OCI-LY3 (cell line): ENCODE results near the gene NRXN3.

Experiments
- H2AFZ ChIP-seq: fragments of 200-600, 300-600 bp; shearing (Covaris generic); 2 replicates; pipeline ENCODE4 v1.6.0; 2014; ENCODE audit warnings: antibody characterized with exemption, low read depth, low read length
- H3K27ac ChIP-seq: fragments of 200-600, 300-600 bp; sonication (generic); 2 replicates; pipeline ENCODE4 v1.5.1; 2014; ENCODE audit warnings: mild to moderate bottlenecking, low read length, moderate library complexity, mixed read lengths
- H3K27me3 ChIP-seq: fragments of 200-600, 300-600 bp; sonication (generic); 2 replicates; pipeline ENCODE4 v1.6.1; 2014; ENCODE audit warnings: low read depth, low read length, mixed read lengths
- H3K36me3 ChIP-seq: fragments of 200-600, 300-600 bp; sonication (generic); replicated peaks from 2 replicates; pipeline ENCODE3; 2014; ENCODE audit warnings: low read depth, low read length, mixed read lengths
- H3K4me1 ChIP-seq: fragments of 300-600, 200-600 bp; sonication (generic); 2 replicates; pipeline ENCODE4 v1.6.1; 2014; ENCODE audit warnings: low read length, mixed read lengths
- H3K4me2 ChIP-seq: fragments of 200-600, 300-600 bp; sonication (generic); 2 replicates; pipeline ENCODE4 v1.6.1; 2014; ENCODE audit warnings: low read length, mixed read lengths
- H3K4me3 ChIP-seq: fragments of 300-600, 200-600 bp; sonication (generic); 2 replicates; pipeline ENCODE4 v1.5.1; 2014; ENCODE audit warnings: antibody characterized with exemption, mild to moderate bottlenecking, low read length, moderate library complexity
- H3K79me2 ChIP-seq: fragments of 300-600, 200-600 bp; shearing (Covaris generic); 2 replicates; pipeline ENCODE4 v1.6.1; 2014; ENCODE audit warnings: mild to moderate bottlenecking, low read length, mixed read lengths
- H3K9ac ChIP-seq: fragments of 300-600, 200-600 bp; shearing (Covaris generic); 2 replicates; pipeline ENCODE4 v1.6.0; 2014; ENCODE audit warnings: mild to moderate bottlenecking, low read length, moderate library complexity
- H3K9me3 ChIP-seq: fragments of 200-600, 300-600 bp; shearing (Covaris generic); 2 replicates; pipeline ENCODE4 v1.6.1; 2014; ENCODE audit warnings: low read length, mixed read lengths; ENCODE audit not compliant: insufficient read depth
- H4K20me1 ChIP-seq: fragments of 200-600, 300-600 bp; sonication (generic); 2 replicates; pipeline ENCODE4 v1.6.1; 2016; ENCODE audit warnings: low read length, mixed read lengths; ENCODE audit not compliant: insufficient read depth
- EZH2phosphoT487 ChIP-seq: fragments of 200-600 bp; shearing (Covaris generic); IDR thresholded peaks from 2 replicates; pipeline ENCODE4 v1.6.1; 2018; ENCODE audit warnings: antibody characterized with exemption, mixed run types, low read depth
- TF ChIP-seq, protein P1 (sequence below): fragments of 200-600, 300-600 bp; sonication (generic); IDR thresholded peaks from 2 replicates; pipeline ENCODE4 v1.5.1; 2014; ENCODE audit warnings: antibody characterized with exemption, low read length, low read depth

Gene NRXN3

DNA sequence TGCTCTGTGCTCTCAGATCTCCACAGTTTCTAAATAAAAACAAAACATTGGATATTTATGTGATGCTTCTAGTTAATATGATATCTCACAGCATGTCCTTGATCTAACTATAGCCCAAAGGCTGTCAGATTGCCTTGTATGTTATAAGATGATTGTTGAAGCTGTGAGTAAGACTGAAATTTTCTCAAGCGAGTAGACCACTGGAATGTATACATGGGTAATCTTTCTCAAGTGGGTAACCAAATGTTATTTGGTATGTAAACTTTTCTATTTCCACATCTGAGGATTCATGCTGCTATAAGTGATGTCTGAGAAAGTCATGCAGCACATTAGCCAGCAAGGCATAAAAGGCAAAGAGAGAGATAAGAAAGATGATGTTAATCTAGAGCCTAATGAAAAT lies 886.7 kb downstream of the NRXN3 start:
- Histone ChIP-seq H3K9me3 (no peaks in the 10 kb centered on the region), H3K27ac (no peak overlapping the region), H3K4me2 (no peak overlapping the region), H3K27me3 (no peaks in the 10 kb centered on the region), H3K36me3 (no peaks in the 10 kb centered on the region), H3K4me1 (no peaks in the 10 kb centered on the region), H3K4me3 (no peak overlapping the region), H4K20me1 (no peaks in the 10 kb centered on the region), H2AFZ (no peak overlapping the region), H3K79me2 (no peaks in the 10 kb centered on the region), H3K9ac (no peak overlapping the region)
- TF ChIP-seq EZH2phosphoT487: no peak
- TF ChIP-seq, protein P1, sequence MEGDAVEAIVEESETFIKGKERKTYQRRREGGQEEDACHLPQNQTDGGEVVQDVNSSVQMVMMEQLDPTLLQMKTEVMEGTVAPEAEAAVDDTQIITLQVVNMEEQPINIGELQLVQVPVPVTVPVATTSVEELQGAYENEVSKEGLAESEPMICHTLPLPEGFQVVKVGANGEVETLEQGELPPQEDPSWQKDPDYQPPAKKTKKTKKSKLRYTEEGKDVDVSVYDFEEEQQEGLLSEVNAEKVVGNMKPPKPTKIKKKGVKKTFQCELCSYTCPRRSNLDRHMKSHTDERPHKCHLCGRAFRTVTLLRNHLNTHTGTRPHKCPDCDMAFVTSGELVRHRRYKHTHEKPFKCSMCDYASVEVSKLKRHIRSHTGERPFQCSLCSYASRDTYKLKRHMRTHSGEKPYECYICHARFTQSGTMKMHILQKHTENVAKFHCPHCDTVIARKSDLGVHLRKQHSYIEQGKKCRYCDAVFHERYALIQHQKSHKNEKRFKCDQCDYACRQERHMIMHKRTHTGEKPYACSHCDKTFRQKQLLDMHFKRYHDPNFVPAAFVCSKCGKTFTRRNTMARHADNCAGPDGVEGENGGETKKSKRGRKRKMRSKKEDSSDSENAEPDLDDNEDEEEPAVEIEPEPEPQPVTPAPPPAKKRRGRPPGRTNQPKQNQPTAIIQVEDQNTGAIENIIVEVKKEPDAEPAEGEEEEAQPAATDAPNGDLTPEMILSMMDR: no peak

DNA sequence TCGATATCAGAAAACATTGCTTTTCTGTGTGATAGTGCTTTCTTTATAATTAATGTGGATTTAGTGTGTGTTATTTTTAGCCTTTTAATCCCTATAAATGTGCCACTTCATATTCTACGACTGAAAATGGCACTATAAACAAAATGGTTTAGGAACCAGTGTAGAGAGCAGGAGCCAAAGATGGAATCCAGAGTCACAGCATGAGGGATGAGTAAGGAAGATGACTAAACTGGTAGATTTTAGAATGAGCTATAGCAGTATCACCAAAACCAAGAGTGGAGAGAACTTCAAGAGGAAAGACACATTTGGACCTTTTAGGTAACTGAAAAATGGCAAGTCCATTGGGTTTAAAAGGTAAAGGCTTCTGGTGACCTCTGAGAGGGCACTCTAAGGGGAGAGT lies 887.2 kb downstream of the NRXN3 start:
- TF ChIP-seq EZH2phosphoT487: no peak
- TF ChIP-seq, protein P1: no peak
- Histone ChIP-seq H4K20me1 (no peaks in the 10 kb centered on the region), H3K4me2 (no peak overlapping the region), H3K4me1 (no peaks in the 10 kb centered on the region), H3K9ac (no peak overlapping the region), H3K79me2 (no peaks in the 10 kb centered on the region), H3K9me3 (no peaks in the 10 kb centered on the region), H2AFZ (no peak overlapping the region), H3K36me3 (no peaks in the 10 kb centered on the region), H3K4me3 (no peak overlapping the region), H3K27ac (no peak overlapping the region), H3K27me3 (no peaks in the 10 kb centered on the region)

DNA sequence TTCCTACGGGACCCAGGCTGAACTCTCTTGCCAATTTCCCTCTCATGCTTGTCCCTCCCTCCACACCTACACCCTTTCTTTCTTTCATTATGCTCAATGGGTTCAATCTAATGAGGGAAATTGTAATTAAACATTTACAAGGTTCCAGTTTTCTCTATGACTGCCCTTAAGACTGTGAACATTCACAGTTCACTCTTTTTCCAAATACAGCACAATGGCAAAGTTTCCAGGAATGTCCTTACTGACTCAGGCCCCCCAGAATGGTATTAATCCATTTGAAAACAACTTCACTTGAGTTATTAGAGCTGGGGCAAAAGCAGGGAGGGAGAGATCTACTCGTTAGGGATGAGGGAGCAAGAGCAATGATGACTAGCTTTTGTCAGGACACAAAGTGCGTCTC lies 892.1 kb downstream of the NRXN3 start:
- H4K20me1 ChIP-seq: no peaks in the 10 kb centered on the region
- H3K9ac ChIP-seq: no peak overlapping the region
- no peak overlapping the region for H2AFZ ChIP-seq
- TF ChIP-seq EZH2phosphoT487: no peak
- TF ChIP-seq, protein P1: no peak
- no peak overlapping the region for H3K4me3 ChIP-seq
- no peak overlapping the region for H3K4me2 ChIP-seq
- no peaks in the 10 kb centered on the region for H3K79me2 ChIP-seq
- no peaks in the 10 kb centered on the region for H3K9me3 ChIP-seq
- no peak overlapping the region for H3K27ac ChIP-seq
- H3K4me1 ChIP-seq: no peaks in the 10 kb centered on the region
- no peaks in the 10 kb centered on the region for H3K27me3 ChIP-seq
- H3K36me3 ChIP-seq: no peaks in the 10 kb centered on the region

DNA sequence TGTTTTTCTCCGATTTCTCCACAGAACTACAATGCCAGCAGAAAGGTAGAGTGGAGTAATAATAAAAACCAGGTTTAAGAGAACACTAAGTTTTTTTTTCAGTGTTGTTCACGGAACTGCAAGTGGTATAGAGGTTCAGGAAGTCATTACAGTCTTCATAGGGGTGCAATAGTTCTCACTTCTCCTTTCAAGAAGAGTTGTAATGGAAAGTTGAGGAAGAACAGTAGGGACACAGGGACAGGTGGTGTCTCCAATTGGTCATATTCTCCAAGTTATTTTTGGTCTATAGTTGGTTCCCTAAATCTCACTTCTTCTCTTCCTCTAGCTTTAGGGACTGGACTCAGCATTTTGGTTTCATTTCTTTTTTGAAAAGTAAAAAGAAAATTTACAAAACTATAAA lies 894.0 kb downstream of the NRXN3 start:
- no peak overlapping the region for H3K27ac ChIP-seq
- H3K9me3 ChIP-seq: no peaks in the 10 kb centered on the region
- no peaks in the 10 kb centered on the region for H4K20me1 ChIP-seq
- no peaks in the 10 kb centered on the region for H3K27me3 ChIP-seq
- H3K4me2 ChIP-seq: no peak overlapping the region
- no peak overlapping the region for H2AFZ ChIP-seq
- no peak overlapping the region for H3K4me3 ChIP-seq
- TF ChIP-seq, protein P1: no peak
- no peak for TF ChIP-seq EZH2phosphoT487
- no peaks in the 10 kb centered on the region for H3K4me1 ChIP-seq
- no peaks in the 10 kb centered on the region for H3K36me3 ChIP-seq
- no peak overlapping the region for H3K9ac ChIP-seq
- no peaks in the 10 kb centered on the region for H3K79me2 ChIP-seq
